ENCODE results near the gene PURB.

DNA sequence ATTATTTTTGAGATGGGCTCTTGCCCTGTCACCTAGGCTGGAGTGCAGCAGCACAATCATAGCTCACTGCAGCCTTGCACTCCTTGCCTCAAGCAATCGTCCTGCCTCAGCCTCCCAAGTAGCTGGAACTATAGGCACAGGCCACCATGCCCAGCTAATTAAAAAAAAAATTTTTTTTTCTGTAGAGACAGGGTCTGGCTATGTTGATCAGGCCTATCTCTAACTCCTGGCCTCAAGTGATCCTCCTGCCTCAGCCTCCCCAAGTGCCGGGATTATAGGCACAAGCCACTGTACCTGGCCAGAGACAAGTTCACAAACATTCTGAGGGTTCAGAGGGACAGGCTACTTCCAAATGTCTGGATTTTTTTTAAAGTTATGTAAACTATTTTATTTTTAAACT lies 32.1 kb upstream of the PURB start:
- TF ChIP-seq, protein P1, sequence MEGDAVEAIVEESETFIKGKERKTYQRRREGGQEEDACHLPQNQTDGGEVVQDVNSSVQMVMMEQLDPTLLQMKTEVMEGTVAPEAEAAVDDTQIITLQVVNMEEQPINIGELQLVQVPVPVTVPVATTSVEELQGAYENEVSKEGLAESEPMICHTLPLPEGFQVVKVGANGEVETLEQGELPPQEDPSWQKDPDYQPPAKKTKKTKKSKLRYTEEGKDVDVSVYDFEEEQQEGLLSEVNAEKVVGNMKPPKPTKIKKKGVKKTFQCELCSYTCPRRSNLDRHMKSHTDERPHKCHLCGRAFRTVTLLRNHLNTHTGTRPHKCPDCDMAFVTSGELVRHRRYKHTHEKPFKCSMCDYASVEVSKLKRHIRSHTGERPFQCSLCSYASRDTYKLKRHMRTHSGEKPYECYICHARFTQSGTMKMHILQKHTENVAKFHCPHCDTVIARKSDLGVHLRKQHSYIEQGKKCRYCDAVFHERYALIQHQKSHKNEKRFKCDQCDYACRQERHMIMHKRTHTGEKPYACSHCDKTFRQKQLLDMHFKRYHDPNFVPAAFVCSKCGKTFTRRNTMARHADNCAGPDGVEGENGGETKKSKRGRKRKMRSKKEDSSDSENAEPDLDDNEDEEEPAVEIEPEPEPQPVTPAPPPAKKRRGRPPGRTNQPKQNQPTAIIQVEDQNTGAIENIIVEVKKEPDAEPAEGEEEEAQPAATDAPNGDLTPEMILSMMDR (IDR thresholded peaks at IDR 0.05) = no peak
- no peak for TF ChIP-seq POLR2A (IDR thresholded peaks at IDR 0.05)
